Left colon (tissue), 2 donors: ENCODE results near the gene DIPK1B. TPM values are rescaled to one million over a fixed set of nuclear protein-coding genes. Genes with fewer than 3 reads are reported as not detected.

Source experiments
- ATAC-seq: fragments of 200-7000 bp; cut with Tn5 transposase; one replicate; pipeline ENCODE4 v1.9.1; 2020; ENCODE audit warnings: mild to moderate bottlenecking, moderate library complexity
- DNase-seq, 2 donors: peaks; one replicate each; pipeline ENCODE4 v3.0.0-alpha.2; 2020
- intact Hi-C, 2 donors: fragments of 100-400 bp; cut with DNase I in 1 of 2; cut with micrococcal nuclease in 1 of 2; formaldehyde crosslinking; loops; one replicate each; pipeline versions ENCODE4 v1.11.2 to v1.14.0; 2022; cut with DNase I, micrococcal nuclease
- total RNA-seq, 2 donors: library from RNA; stranded (reverse); fragmentation: NEBNext Ultra II Directional; extraction: Animal tissue kit (Norgen Biotek cat#: 25700); gene quantifications; one replicate each; pipeline ENCODE4 v1.2.1, GENCODE V29; 2021
- donor health status: DM: no; HTN: no; CAD: no.
- donor health status: DM: yes; HTN: yes; CAD: no.

The DIPK1B gene
- total RNA-seq, 2 donors from 2014 or later: 1.3 to 2.1 TPM

GRCh38 chr9:136684339-136684738 lies 28.0 kb upstream of the DIPK1B start:
- no peak for ATAC-seq

GRCh38 chr9:136684799-136685198 lies 27.6 kb upstream of the DIPK1B start:
- DNase-seq (no peak), ATAC-seq (no peak)
- intact Hi-C loops: no loop called here

More at GRCh38 chr9:136684339-136684738, 28.0 kb upstream of the DIPK1B start:
- no peak for DNase-seq
- intact Hi-C loops: no loop called here

GRCh38 chr9:136685216-136685615 lies 27.2 kb upstream of the DIPK1B start:
- DNase-seq (no peak), ATAC-seq (no peak)
- intact Hi-C loops: no loop called here

- peak; percentile 20 for ATAC-seq
- peak in 1 of 2 donors; percentile 18 for DNase-seq
- intact Hi-C loops: no loop called here
Observed at GRCh38 chr9:136685790-136686533, 26.4 kb upstream of the DIPK1B start.

GRCh38 chr9:136686534-136686793 lies 25.9 kb upstream of the DIPK1B start:
- no peak for ATAC-seq

GRCh38 chr9:136686794-136687711 lies 25.3 kb upstream of the DIPK1B start, which contains the start of gene AGPAT2:
AGPAT2 (minus strand) TSS chr9:136687457; CDS start chr9:136687357, 100 bp downstream.
- intact Hi-C loops: no loop called here
- ATAC-seq: peak; percentile 77

More at GRCh38 chr9:136686534-136686793, 25.9 kb upstream of the DIPK1B start:
- DNase-seq: no peak
- intact Hi-C loops: no loop called here

GRCh38 chr9:136687721-136688223 lies 24.6 kb upstream of the DIPK1B start:
- intact Hi-C loops: no loop called here
- peak; percentile 64 for ATAC-seq
- peak; percentile 83 to 92 for DNase-seq

More at GRCh38 chr9:136686794-136687711, 25.3 kb upstream of the DIPK1B start, which contains the start of gene AGPAT2:
- DNase-seq: peak; percentile 85 to 89

- DNase-seq: peak in 1 of 2 donors; percentile 27
- no peak for ATAC-seq
- intact Hi-C loops: no loop called here
Observed at GRCh38 chr9:136688274-136689107, 23.9 kb upstream of the DIPK1B start.

GRCh38 chr9:136689108-136689460 lies 23.3 kb upstream of the DIPK1B start:
- intact Hi-C loops: no loop called here
- no peak for DNase-seq
- no peak for ATAC-seq

GRCh38 chr9:136690104-136690805 lies 22.1 kb upstream of the DIPK1B start:
- ATAC-seq: no peak
- peak in 1 of 2 donors; percentile 28 for DNase-seq
- intact Hi-C loops: no loop called here

- DNase-seq (peak in 1 of 2 donors; percentile 38), ATAC-seq (no peak)
- intact Hi-C loops: no loop called here
Observed at GRCh38 chr9:136690806-136691261, 21.5 kb upstream of the DIPK1B start.

GRCh38 chr9:136691316-136692184 lies 20.8 kb upstream of the DIPK1B start:
- DNase-seq (no peak), ATAC-seq (no peak)
- intact Hi-C loops: no loop called here

GRCh38 chr9:136692185-136693134 lies 19.9 kb upstream of the DIPK1B start:
- DNase-seq (no peak), ATAC-seq (no peak)
- intact Hi-C loops: no loop called here

GRCh38 chr9:136693135-136693489 lies 19.3 kb upstream of the DIPK1B start:
- ATAC-seq (no peak), DNase-seq (no peak)
- intact Hi-C loops: no loop called here

GRCh38 chr9:136693490-136694162 lies 18.7 kb upstream of the DIPK1B start:
- intact Hi-C loops: no loop called here
- ATAC-seq: peak; percentile 71
- peak; percentile 83 to 92 for DNase-seq
